ENCODE results near the gene IGFL1.

DNA sequence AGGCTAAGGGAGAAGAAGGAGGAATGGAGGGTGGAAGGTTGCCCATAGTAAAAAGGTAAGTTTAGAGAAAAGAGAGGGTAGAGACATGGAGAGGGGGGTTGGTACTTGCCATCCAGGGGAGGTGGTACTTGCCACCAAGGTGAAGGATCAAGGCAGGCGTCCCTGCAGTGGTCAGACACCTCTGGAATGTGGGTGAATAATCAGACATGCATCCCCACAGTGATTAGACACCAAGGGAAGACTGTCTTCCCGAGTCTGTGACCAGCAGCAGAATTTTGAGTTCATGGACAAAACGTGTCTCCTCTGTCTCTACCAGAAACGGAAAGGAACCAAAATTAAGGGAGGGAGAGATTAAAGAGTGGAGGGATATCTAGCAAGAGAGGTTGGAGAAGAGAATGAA is 27.1 kb upstream of the IGFL1 start:
- TF ChIP-seq, protein P1, sequence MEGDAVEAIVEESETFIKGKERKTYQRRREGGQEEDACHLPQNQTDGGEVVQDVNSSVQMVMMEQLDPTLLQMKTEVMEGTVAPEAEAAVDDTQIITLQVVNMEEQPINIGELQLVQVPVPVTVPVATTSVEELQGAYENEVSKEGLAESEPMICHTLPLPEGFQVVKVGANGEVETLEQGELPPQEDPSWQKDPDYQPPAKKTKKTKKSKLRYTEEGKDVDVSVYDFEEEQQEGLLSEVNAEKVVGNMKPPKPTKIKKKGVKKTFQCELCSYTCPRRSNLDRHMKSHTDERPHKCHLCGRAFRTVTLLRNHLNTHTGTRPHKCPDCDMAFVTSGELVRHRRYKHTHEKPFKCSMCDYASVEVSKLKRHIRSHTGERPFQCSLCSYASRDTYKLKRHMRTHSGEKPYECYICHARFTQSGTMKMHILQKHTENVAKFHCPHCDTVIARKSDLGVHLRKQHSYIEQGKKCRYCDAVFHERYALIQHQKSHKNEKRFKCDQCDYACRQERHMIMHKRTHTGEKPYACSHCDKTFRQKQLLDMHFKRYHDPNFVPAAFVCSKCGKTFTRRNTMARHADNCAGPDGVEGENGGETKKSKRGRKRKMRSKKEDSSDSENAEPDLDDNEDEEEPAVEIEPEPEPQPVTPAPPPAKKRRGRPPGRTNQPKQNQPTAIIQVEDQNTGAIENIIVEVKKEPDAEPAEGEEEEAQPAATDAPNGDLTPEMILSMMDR (IDR thresholded peaks at IDR 0.05), result no peak
- no peak for TF ChIP-seq POLR2A (IDR thresholded peaks at IDR 0.05)

Data from stomach (tissue), 4 donors.